Transverse colon (tissue), 4 donors: Measurements from ENCODE around the gene HTT-AS.

Experiments
- POLR2A ChIP-seq: fragments of 450-650 bp; IDR thresholded peaks from one replicate; pipeline ENCODE4 v1.6.1; 2016; ENCODE audit warnings: antibody characterized with exemption, mild to moderate bottlenecking, moderate library complexity
- POLR2AphosphoS5 ChIP-seq, 3 donors: sonication (generic); formaldehyde crosslinking; IDR thresholded peaks; one replicate each; pipeline ENCODE4 v1.6.1; 2016; ENCODE audit warnings: antibody characterized with exemption in 3 of 3
- TF ChIP-seq, protein P1 (sequence below), 5 experiments: fragments of 200-600 bp in 3 of 5; fragments of 450-650 bp in 2 of 5; sonication (generic) in 3 of 5; IDR thresholded peaks; 1 replicate in 2 of 5; 2 replicates in 3 of 5; pipeline ENCODE4 v1.5.1; 2016 to 2017; ENCODE audit warnings: antibody characterized with exemption in 5 of 5, inconsistent platforms in 3 of 5, mild to moderate bottlenecking in 2 of 5, moderate library complexity in 1 of 5

GRCh38 chr4:3037957-3038461, 36.3 kb downstream of the HTT-AS start:
- TF ChIP-seq, protein P1, sequence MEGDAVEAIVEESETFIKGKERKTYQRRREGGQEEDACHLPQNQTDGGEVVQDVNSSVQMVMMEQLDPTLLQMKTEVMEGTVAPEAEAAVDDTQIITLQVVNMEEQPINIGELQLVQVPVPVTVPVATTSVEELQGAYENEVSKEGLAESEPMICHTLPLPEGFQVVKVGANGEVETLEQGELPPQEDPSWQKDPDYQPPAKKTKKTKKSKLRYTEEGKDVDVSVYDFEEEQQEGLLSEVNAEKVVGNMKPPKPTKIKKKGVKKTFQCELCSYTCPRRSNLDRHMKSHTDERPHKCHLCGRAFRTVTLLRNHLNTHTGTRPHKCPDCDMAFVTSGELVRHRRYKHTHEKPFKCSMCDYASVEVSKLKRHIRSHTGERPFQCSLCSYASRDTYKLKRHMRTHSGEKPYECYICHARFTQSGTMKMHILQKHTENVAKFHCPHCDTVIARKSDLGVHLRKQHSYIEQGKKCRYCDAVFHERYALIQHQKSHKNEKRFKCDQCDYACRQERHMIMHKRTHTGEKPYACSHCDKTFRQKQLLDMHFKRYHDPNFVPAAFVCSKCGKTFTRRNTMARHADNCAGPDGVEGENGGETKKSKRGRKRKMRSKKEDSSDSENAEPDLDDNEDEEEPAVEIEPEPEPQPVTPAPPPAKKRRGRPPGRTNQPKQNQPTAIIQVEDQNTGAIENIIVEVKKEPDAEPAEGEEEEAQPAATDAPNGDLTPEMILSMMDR (IDR thresholded peaks at IDR 0.05): no peak
- TF ChIP-seq POLR2A: no peak
- TF ChIP-seq POLR2AphosphoS5 (IDR thresholded peaks at IDR 0.05): no peak
